HEK293T (cell line): Measurements from ENCODE around the gene SCG2.

Experiments
- ARNT ChIP-seq: fragments of 450-650 bp; IDR thresholded peaks from 2 replicates; pipeline ENCODE4 v1.6.1; 2017; ENCODE audit warnings: mild to moderate bottlenecking
- BHLHE40 ChIP-seq: fragments of 450-650 bp; IDR thresholded peaks from 2 replicates; pipeline ENCODE4 v1.6.1; 2016; ENCODE audit warnings: mild to moderate bottlenecking, moderate library complexity, borderline replicate concordance
- CTBP1 ChIP-seq: fragments of 450-650 bp; IDR thresholded peaks from 2 replicates; pipeline ENCODE4 v1.6.1; 2016; ENCODE audit warnings: borderline replicate concordance
- ELF4 ChIP-seq: fragments of 450-650 bp; IDR thresholded peaks from 2 replicates; pipeline ENCODE4 v1.6.1; 2017; ENCODE audit warnings: antibody characterized with exemption
- FOXA1 ChIP-seq: fragments of 450-650 bp; IDR thresholded peaks from 2 replicates; pipeline ENCODE4 v1.6.1; 2016; ENCODE audit warnings: mild to moderate bottlenecking
- FOXK2 ChIP-seq: fragments of 450-650 bp; IDR thresholded peaks from 2 replicates; pipeline ENCODE4 v1.6.1; 2016; ENCODE audit warnings: mild to moderate bottlenecking
- FOXM1 ChIP-seq: fragments of 450-650 bp; IDR thresholded peaks from 2 replicates; pipeline ENCODE4 v1.6.1; 2017; ENCODE audit warnings: mild to moderate bottlenecking, borderline replicate concordance
- HDGF ChIP-seq: fragments of 450-650 bp; IDR thresholded peaks from 2 replicates; pipeline ENCODE4 v1.6.1; 2017; ENCODE audit warnings: antibody characterized with exemption, borderline replicate concordance
- NFRKB ChIP-seq: fragments of 450-650 bp; IDR thresholded peaks from 2 replicates; pipeline ENCODE4 v1.6.1; 2016; ENCODE audit warnings: mild to moderate bottlenecking, moderate library complexity
- SP1 ChIP-seq: fragments of 450-650 bp; IDR thresholded peaks from 2 replicates; pipeline ENCODE4 v1.6.1; 2017
- SUZ12 ChIP-seq: fragments of 450-650 bp; IDR thresholded peaks from 2 replicates; pipeline ENCODE4 v1.6.1; 2016; ENCODE audit warnings: mild to moderate bottlenecking
- TARDBP ChIP-seq: fragments of 450-650 bp; IDR thresholded peaks from 2 replicates; pipeline ENCODE4 v1.6.1; 2016
- ZNF384 ChIP-seq: fragments of 450-650 bp; IDR thresholded peaks from 2 replicates; pipeline ENCODE4 v1.6.1; 2016
- TF ChIP-seq, protein P1 (sequence below): fragments of 450-650 bp; IDR thresholded peaks from 2 replicates; pipeline ENCODE4 v1.6.1; 2016

DNA sequence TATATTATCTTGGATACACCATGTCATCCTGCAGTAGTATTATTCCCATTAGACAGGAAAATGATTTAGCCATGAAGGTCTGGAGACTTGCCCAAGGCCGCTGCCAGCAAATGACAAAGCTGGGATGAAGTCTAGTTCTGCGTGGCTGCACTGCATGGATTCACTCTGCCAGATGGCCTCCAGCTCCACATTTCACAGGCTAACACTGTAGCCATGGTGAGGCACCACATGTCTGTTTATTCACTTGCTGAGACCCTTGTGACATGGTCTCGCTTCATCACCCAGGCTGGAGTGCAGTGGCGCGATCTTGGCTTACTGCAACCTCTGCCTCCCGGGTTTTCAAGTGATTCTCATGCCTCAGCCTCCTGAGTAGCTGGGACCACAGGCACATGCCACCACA, 31.5 kb upstream of the SCG2 start:
- TF ChIP-seq NFRKB = no peak
- TF ChIP-seq SUZ12 = no peak
- no peak for TF ChIP-seq HDGF
- TF ChIP-seq BHLHE40 = no peak
- no peak for TF ChIP-seq SP1
- no peak for TF ChIP-seq TARDBP
- TF ChIP-seq ZNF384 = no peak
- no peak for TF ChIP-seq ARNT
- TF ChIP-seq FOXM1 = no peak
- no peak for TF ChIP-seq ELF4
- no peak for TF ChIP-seq CTBP1
- TF ChIP-seq, protein P1, sequence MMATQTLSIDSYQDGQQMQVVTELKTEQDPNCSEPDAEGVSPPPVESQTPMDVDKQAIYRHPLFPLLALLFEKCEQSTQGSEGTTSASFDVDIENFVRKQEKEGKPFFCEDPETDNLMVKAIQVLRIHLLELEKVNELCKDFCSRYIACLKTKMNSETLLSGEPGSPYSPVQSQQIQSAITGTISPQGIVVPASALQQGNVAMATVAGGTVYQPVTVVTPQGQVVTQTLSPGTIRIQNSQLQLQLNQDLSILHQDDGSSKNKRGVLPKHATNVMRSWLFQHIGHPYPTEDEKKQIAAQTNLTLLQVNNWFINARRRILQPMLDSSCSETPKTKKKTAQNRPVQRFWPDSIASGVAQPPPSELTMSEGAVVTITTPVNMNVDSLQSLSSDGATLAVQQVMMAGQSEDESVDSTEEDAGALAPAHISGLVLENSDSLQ = no peak
- TF ChIP-seq FOXK2 = no peak
- no peak for TF ChIP-seq FOXA1
